ENCODE data around the gene GNG11.

DNA sequence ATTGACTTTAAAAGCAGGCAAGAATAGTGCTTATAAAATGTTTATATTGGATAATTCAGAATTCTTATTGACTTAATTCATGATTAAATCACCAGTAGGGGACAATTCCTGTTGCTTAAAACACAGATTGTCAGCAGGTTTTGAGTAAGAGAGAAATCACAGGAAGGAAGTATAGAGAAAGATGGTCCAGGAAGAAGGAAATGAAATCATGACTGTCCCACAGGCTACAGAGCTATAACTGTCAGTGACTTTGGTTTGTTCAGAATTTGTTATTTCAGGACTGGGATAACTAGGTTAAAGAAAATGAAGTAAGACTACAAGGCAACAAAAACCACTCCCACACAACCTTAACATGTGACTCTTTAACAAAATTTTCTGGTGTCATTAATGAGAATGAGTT is 8.3 kb upstream of the GNG11 start:
- TF ChIP-seq, protein P1, sequence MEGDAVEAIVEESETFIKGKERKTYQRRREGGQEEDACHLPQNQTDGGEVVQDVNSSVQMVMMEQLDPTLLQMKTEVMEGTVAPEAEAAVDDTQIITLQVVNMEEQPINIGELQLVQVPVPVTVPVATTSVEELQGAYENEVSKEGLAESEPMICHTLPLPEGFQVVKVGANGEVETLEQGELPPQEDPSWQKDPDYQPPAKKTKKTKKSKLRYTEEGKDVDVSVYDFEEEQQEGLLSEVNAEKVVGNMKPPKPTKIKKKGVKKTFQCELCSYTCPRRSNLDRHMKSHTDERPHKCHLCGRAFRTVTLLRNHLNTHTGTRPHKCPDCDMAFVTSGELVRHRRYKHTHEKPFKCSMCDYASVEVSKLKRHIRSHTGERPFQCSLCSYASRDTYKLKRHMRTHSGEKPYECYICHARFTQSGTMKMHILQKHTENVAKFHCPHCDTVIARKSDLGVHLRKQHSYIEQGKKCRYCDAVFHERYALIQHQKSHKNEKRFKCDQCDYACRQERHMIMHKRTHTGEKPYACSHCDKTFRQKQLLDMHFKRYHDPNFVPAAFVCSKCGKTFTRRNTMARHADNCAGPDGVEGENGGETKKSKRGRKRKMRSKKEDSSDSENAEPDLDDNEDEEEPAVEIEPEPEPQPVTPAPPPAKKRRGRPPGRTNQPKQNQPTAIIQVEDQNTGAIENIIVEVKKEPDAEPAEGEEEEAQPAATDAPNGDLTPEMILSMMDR (conservative IDR thresholded peaks at IDR 0.05 in 1 of 2, IDR thresholded peaks at IDR 0.05 in 1 of 2; ENCODE audit: extremely low read depth in 1 of 2, insufficient read depth in 1 of 2, low read depth in 1 of 2, low read length in 2 of 2) = no peak
- no peak for TF ChIP-seq EZH2 (IDR thresholded peaks at IDR 0.05; ENCODE audit: borderline replicate concordance, low read length)
